ENCODE data around the gene HNMT.

The HNMT gene

DNA sequence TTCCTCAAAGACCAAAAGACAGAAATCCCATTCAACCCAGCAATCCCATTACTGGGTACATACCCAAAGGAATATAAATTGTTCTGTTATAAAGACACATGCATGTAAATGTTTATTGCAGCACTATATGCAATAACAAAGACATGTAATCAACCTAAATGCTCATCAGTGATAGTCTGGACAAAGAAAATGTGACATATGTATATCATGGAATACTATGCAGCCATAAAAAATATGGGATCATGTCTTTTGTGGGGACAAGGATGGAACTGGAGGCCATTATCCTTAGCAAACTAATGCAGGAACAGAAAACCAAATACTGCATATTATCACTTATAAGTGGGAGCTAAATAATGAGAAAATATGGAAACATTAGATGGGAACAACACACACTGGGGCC lies 2.7 kb upstream of the HNMT start:
- TF ChIP-seq EZH2phosphoT487 (IDR thresholded peaks at IDR 0.05; ENCODE audit: borderline replicate concordance, low read length), result no peak
- TF ChIP-seq, protein P1, sequence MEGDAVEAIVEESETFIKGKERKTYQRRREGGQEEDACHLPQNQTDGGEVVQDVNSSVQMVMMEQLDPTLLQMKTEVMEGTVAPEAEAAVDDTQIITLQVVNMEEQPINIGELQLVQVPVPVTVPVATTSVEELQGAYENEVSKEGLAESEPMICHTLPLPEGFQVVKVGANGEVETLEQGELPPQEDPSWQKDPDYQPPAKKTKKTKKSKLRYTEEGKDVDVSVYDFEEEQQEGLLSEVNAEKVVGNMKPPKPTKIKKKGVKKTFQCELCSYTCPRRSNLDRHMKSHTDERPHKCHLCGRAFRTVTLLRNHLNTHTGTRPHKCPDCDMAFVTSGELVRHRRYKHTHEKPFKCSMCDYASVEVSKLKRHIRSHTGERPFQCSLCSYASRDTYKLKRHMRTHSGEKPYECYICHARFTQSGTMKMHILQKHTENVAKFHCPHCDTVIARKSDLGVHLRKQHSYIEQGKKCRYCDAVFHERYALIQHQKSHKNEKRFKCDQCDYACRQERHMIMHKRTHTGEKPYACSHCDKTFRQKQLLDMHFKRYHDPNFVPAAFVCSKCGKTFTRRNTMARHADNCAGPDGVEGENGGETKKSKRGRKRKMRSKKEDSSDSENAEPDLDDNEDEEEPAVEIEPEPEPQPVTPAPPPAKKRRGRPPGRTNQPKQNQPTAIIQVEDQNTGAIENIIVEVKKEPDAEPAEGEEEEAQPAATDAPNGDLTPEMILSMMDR (IDR thresholded peaks at IDR 0.05; ENCODE audit: low read depth, low read length, poor library complexity, severe bottlenecking), result no peak
- no peaks in the 10 kb centered on the region for H3K9me2 ChIP-seq (replicated peaks; ENCODE audit: control insufficient read depth, low read length)
- H3K27ac ChIP-seq (ENCODE audit: low read depth, low read length), result no peak overlapping the region
- no peak overlapping the region for H3K4me2 ChIP-seq (ENCODE audit: low read length)
- no peaks in the 10 kb centered on the region for H4K20me1 ChIP-seq (ENCODE audit: control insufficient read depth, insufficient read depth, low read depth, low read length)
- no peaks in the 10 kb centered on the region for H3K79me2 ChIP-seq (ENCODE audit: control insufficient read depth, low read length)
- H3K4me3 ChIP-seq (ENCODE audit: low read length), result no peak overlapping the region
- H3K36me3 ChIP-seq (ENCODE audit: control insufficient read depth, low read length), result no peaks in the 10 kb centered on the region
- no peaks in the 10 kb centered on the region for H3K27me3 ChIP-seq (ENCODE audit: control insufficient read depth, low read length)
- H3K4me1 ChIP-seq (ENCODE audit: control insufficient read depth, low read length), result no peaks in the 10 kb centered on the region
- H3K9me3 ChIP-seq (ENCODE audit: control insufficient read depth, insufficient read depth, low read length), result no peaks in the 10 kb centered on the region
- no peaks in the 10 kb centered on the region for H3F3A ChIP-seq (ENCODE audit: control insufficient read depth, insufficient read depth)

GRCh38 chr2:137963535-137964065 lies 673 bp upstream of the HNMT start:
- Histone ChIP-seq H3K36me3 (ENCODE audit: control insufficient read depth, low read length) (no peaks in the 10 kb centered on the region), H3F3A (ENCODE audit: control insufficient read depth, insufficient read depth) (no peaks in the 10 kb centered on the region), H3K4me3 (ENCODE audit: low read length) (no peak overlapping the region), H3K9me2 (replicated peaks; ENCODE audit: control insufficient read depth, low read length) (no peaks in the 10 kb centered on the region), H3K4me1 (ENCODE audit: control insufficient read depth, low read length) (no peaks in the 10 kb centered on the region), H3K27me3 (ENCODE audit: control insufficient read depth, low read length) (no peaks in the 10 kb centered on the region), H3K9me3 (ENCODE audit: control insufficient read depth, insufficient read depth, low read length) (no peaks in the 10 kb centered on the region), H4K20me1 (ENCODE audit: control insufficient read depth, insufficient read depth, low read depth, low read length) (no peaks in the 10 kb centered on the region), H3K79me2 (ENCODE audit: control insufficient read depth, low read length) (no peaks in the 10 kb centered on the region), H3K27ac (ENCODE audit: low read depth, low read length) (no peak overlapping the region), H3K4me2 (ENCODE audit: low read length) (no peak overlapping the region)
- no peak for TF ChIP-seq EZH2phosphoT487 (IDR thresholded peaks at IDR 0.05; ENCODE audit: borderline replicate concordance, low read length)

DNA sequence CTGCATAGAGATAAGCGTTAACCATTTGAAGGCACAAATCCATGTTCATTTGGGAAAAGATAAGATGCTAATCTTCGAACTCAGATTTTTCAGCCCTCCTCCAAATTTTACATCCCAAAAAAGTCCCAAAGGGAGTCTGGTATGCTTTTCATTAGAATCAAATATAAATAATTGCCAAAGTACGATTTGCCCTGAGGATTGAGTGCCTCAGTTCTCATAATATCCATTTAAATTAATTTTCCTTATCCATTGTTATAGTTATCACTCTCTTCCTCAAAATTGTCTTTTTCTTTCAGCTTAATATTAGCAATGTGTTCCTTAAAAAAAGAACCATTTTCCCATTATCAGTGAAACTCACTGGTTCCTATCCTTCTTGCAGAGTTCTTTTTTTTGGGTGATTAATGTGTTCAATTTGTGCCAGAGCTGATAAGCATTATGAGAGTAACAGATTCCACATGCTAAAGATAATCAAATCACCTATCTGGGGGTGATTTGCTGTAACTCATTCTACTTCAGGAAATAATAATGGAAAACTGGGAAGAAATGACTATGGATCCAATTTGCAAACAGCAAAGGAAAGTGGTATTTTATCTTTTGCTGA lies 686 bp downstream of the HNMT start:
- no peak overlapping the region for H3K4me2 ChIP-seq (ENCODE audit: low read length)
- no peaks in the 10 kb centered on the region for H3K9me3 ChIP-seq (ENCODE audit: control insufficient read depth, insufficient read depth, low read length)

GRCh38 chr2:137966043-137966442 lies 1.8 kb downstream of the HNMT start:
- H3K79me2 ChIP-seq (ENCODE audit: control insufficient read depth, low read length), result no peaks in the 10 kb centered on the region
- no peaks in the 10 kb centered on the region for H3K4me1 ChIP-seq (ENCODE audit: control insufficient read depth, low read length)
- TF ChIP-seq, protein P1 (IDR thresholded peaks at IDR 0.05; ENCODE audit: low read depth, low read length, poor library complexity, severe bottlenecking), result no peak
- no peak for TF ChIP-seq EZH2phosphoT487 (IDR thresholded peaks at IDR 0.05; ENCODE audit: borderline replicate concordance, low read length)
- H3K9me3 ChIP-seq (ENCODE audit: control insufficient read depth, insufficient read depth, low read length), result no peaks in the 10 kb centered on the region
- H3K36me3 ChIP-seq (ENCODE audit: control insufficient read depth, low read length), result no peaks in the 10 kb centered on the region
- H4K20me1 ChIP-seq (ENCODE audit: control insufficient read depth, insufficient read depth, low read depth, low read length), result no peaks in the 10 kb centered on the region
- H3F3A ChIP-seq (ENCODE audit: control insufficient read depth, insufficient read depth), result no peaks in the 10 kb centered on the region
- H3K4me2 ChIP-seq (ENCODE audit: low read length), result no peak overlapping the region
- no peak overlapping the region for H3K27ac ChIP-seq (ENCODE audit: low read depth, low read length)
- no peaks in the 10 kb centered on the region for H3K27me3 ChIP-seq (ENCODE audit: control insufficient read depth, low read length)
- H3K9me2 ChIP-seq (replicated peaks; ENCODE audit: control insufficient read depth, low read length), result no peaks in the 10 kb centered on the region
- H3K4me3 ChIP-seq (ENCODE audit: low read length), result no peak overlapping the region

More for the DNA sequence above, 686 bp downstream of the HNMT start:
- H3K4me3 ChIP-seq (ENCODE audit: low read length), result no peak overlapping the region
- no peaks in the 10 kb centered on the region for H3F3A ChIP-seq (ENCODE audit: control insufficient read depth, insufficient read depth)
- H3K36me3 ChIP-seq (ENCODE audit: control insufficient read depth, low read length), result no peaks in the 10 kb centered on the region
- TF ChIP-seq EZH2phosphoT487 (IDR thresholded peaks at IDR 0.05; ENCODE audit: borderline replicate concordance, low read length), result no peak
- TF ChIP-seq, protein P1 (IDR thresholded peaks at IDR 0.05; ENCODE audit: low read depth, low read length, poor library complexity, severe bottlenecking), result no peak
- H3K27ac ChIP-seq (ENCODE audit: low read depth, low read length), result no peak overlapping the region
- H4K20me1 ChIP-seq (ENCODE audit: control insufficient read depth, insufficient read depth, low read depth, low read length), result no peaks in the 10 kb centered on the region
- no peaks in the 10 kb centered on the region for H3K27me3 ChIP-seq (ENCODE audit: control insufficient read depth, low read length)
- no peaks in the 10 kb centered on the region for H3K9me2 ChIP-seq (replicated peaks; ENCODE audit: control insufficient read depth, low read length)
- H3K4me1 ChIP-seq (ENCODE audit: control insufficient read depth, low read length), result no peaks in the 10 kb centered on the region
- no peaks in the 10 kb centered on the region for H3K79me2 ChIP-seq (ENCODE audit: control insufficient read depth, low read length)
